H9 (cell line): ENCODE data around the gene NDC80. TPM values are rescaled to one million over a fixed set of nuclear protein-coding genes. Genes with fewer than 3 reads are reported as not detected.

Experiments
- DNase-seq: peaks from one replicate; pipeline ENCODE4 v3.0.0-alpha.2; 2017
- H2AFZ ChIP-seq: one replicate; pipeline ENCODE4 v1.6.1; 2013; ENCODE audit warnings: mild to moderate bottlenecking, low read length, control low read depth, moderate library complexity
- H2AK5ac ChIP-seq: 2 replicates; pipeline ENCODE4 v1.6.1; 2013; ENCODE audit warnings: low read length, control low read depth, mixed read lengths; ENCODE audit not compliant: insufficient read length
- H2BK120ac ChIP-seq: one replicate; pipeline ENCODE4 v1.6.1; 2013; ENCODE audit warnings: low read depth, mild to moderate bottlenecking, low read length, control low read depth, inconsistent platforms; ENCODE audit not compliant: poor library complexity, severe bottlenecking
- H2BK12ac ChIP-seq: 2 replicates; pipeline ENCODE4 v1.6.1; 2013; ENCODE audit warnings: low read length, control low read depth, mixed read lengths, low read depth; ENCODE audit not compliant: insufficient read length
- H2BK15ac ChIP-seq: 2 replicates; pipeline ENCODE4 v1.6.1; 2013; ENCODE audit warnings: low read depth, low read length, control low read depth
- H2BK20ac ChIP-seq: one replicate; pipeline ENCODE4 v1.6.1; 2013; ENCODE audit warnings: low read depth, mild to moderate bottlenecking, low read length, control low read depth, inconsistent platforms; ENCODE audit not compliant: poor library complexity, severe bottlenecking
- H2BK5ac ChIP-seq: 2 replicates; pipeline ENCODE4 v1.6.1; 2013; ENCODE audit warnings: low read length, control low read depth, mixed read lengths; ENCODE audit not compliant: insufficient read length
- H3K14ac ChIP-seq: 2 replicates; pipeline ENCODE4 v1.6.1; 2013; ENCODE audit warnings: low read length, control low read depth; ENCODE audit not compliant: insufficient read depth
- H3K18ac ChIP-seq: 2 replicates; pipeline ENCODE4 v1.6.1; 2013; ENCODE audit warnings: low read depth, mild to moderate bottlenecking, mixed read lengths, low read length, control low read depth; ENCODE audit not compliant: insufficient read length
- H3K23ac ChIP-seq: 2 replicates; pipeline ENCODE4 v1.6.1; 2013; ENCODE audit warnings: low read length, control low read depth, mixed read lengths, low read depth; ENCODE audit not compliant: insufficient read length
- H3K23me2 ChIP-seq: 2 replicates; pipeline ENCODE4 v1.6.1; 2013; ENCODE audit warnings: low read depth, mild to moderate bottlenecking, mixed read lengths, low read length, control low read depth; ENCODE audit not compliant: insufficient read length, poor library complexity, severe bottlenecking
- H3K27ac ChIP-seq: 2 replicates; pipeline ENCODE4 v1.5.1; 2013; ENCODE audit warnings: low read length, control low read depth, mixed read lengths, low read depth; ENCODE audit not compliant: insufficient read length
- H3K27me3 ChIP-seq: 2 replicates; pipeline ENCODE4 v1.6.1; 2013; ENCODE audit warnings: low read length, control low read depth, inconsistent platforms; ENCODE audit not compliant: insufficient read depth
- H3K4ac ChIP-seq: 2 replicates; pipeline ENCODE4 v1.6.1; 2013; ENCODE audit warnings: low read depth, mild to moderate bottlenecking, control low read depth, inconsistent platforms, low read length, moderate library complexity
- H3K4me1 ChIP-seq: 2 replicates; pipeline ENCODE4 v1.6.1; 2013; ENCODE audit warnings: low read length, control low read depth, inconsistent platforms; ENCODE audit not compliant: insufficient read depth
- H3K4me2 ChIP-seq: 2 replicates; pipeline ENCODE4 v1.6.1; 2013; ENCODE audit warnings: low read length, control low read depth, mixed read lengths; ENCODE audit not compliant: insufficient read length, insufficient read depth
- H3K56ac ChIP-seq: 2 replicates; pipeline ENCODE4 v1.6.1; 2013; ENCODE audit warnings: low read depth, mild to moderate bottlenecking, mixed read lengths, low read length, control low read depth; ENCODE audit not compliant: insufficient read length
- H3K79me1 ChIP-seq: 2 replicates; pipeline ENCODE4 v1.6.1; 2013; ENCODE audit warnings: low read depth, mild to moderate bottlenecking, moderate library complexity, low read length, control low read depth, inconsistent platforms; ENCODE audit not compliant: insufficient read depth, poor library complexity, severe bottlenecking
- H3K79me2 ChIP-seq: 2 replicates; pipeline ENCODE4 v1.6.1; 2013; ENCODE audit warnings: low read length, control low read depth, inconsistent platforms; ENCODE audit not compliant: insufficient read depth
- H3K9ac ChIP-seq: 2 replicates; pipeline ENCODE4 v1.6.1; 2013; ENCODE audit warnings: low read length, control low read depth, mixed read lengths; ENCODE audit not compliant: insufficient read length; ENCODE audit errors: extremely low read depth
- H3K9me3 ChIP-seq: one replicate; pipeline ENCODE4 v1.6.1; 2013; ENCODE audit warnings: low read depth, low read length, inconsistent platforms; ENCODE audit not compliant: control insufficient read depth
- H3T11ph ChIP-seq: one replicate; pipeline ENCODE4 v1.6.1; 2013; ENCODE audit warnings: mild to moderate bottlenecking, low read length, control low read depth, inconsistent platforms
- H4K20me1 ChIP-seq: one replicate; pipeline ENCODE4 v1.6.1; 2013; ENCODE audit not compliant: control insufficient read depth, insufficient read length, insufficient read depth
- H4K5ac ChIP-seq: 2 replicates; pipeline ENCODE4 v1.6.1; 2013; ENCODE audit warnings: low read depth, mild to moderate bottlenecking, mixed read lengths, low read length, control low read depth; ENCODE audit not compliant: insufficient read length
- H4K8ac ChIP-seq: replicated peaks from 2 replicates; pipeline ENCODE4 v1.6.1; 2013; ENCODE audit warnings: low read length, control low read depth, mixed read lengths, low read depth; ENCODE audit not compliant: insufficient read length
- H4K91ac ChIP-seq: 2 replicates; pipeline ENCODE4 v1.6.1; 2013; ENCODE audit warnings: low read depth, mild to moderate bottlenecking, moderate library complexity, mixed read lengths, low read length, control low read depth; ENCODE audit not compliant: insufficient read length
- H3K27ac Mint-ChIP-seq, 3 experiments: 2 replicates in 2 of 3; 3 replicates in 1 of 3; pipeline ENCODE4 v1.8.0; 2020 to 2021; ENCODE audit warnings: mixed read lengths in 3 of 3, mild to moderate bottlenecking in 1 of 3, moderate library complexity in 1 of 3
- H3K27me3 Mint-ChIP-seq: 2 replicates; pipeline ENCODE4 v1.8.0; 2021; ENCODE audit warnings: low read depth, mild to moderate bottlenecking, moderate library complexity, mixed read lengths
- H3K36me3 Mint-ChIP-seq, 3 experiments: 2 replicates in 2 of 3; 3 replicates in 1 of 3; pipeline ENCODE4 v1.8.0; 2020 to 2021; ENCODE audit warnings: low read depth in 3 of 3, mixed read lengths in 3 of 3; ENCODE audit not compliant: insufficient read depth in 1 of 3
- H3K4me1 Mint-ChIP-seq, 2 experiments: 2 replicates each; pipeline ENCODE4 v1.8.0; 2020; ENCODE audit warnings: mixed read lengths in 2 of 2
- H3K4me3 Mint-ChIP-seq, 2 experiments: 2 replicates in 1 of 2; 3 replicates in 1 of 2; pipeline ENCODE4 v1.8.0; 2020 to 2021; ENCODE audit warnings: mild to moderate bottlenecking in 2 of 2, mixed read lengths in 2 of 2, moderate library complexity in 1 of 2
- H3K9me3 Mint-ChIP-seq, 2 experiments: 2 replicates in 1 of 2; 3 replicates in 1 of 2; pipeline ENCODE4 v1.8.0; 2020; ENCODE audit warnings: mild to moderate bottlenecking in 2 of 2, mixed read lengths in 2 of 2, moderate library complexity in 1 of 2
- WGBS: extraction: QIAGEN DNeasy Blood & Tissue Kit; methylation state at CpG from one replicate; pipeline ENCODE4 v1.1.7; 2013; ENCODE audit warnings: missing lambda C conversion rate, low lambda C conversion rate, mixed read lengths; ENCODE audit not compliant: insufficient read length; ENCODE audit errors: extremely low coverage; 5-methylcytosine and 5-hydroxymethylcytosine counted together
- total RNA-seq: library from RNA; stranded (reverse); gene quantifications from 2 replicates; pipeline ENCODE4 v1.2.1, GENCODE V29; 2021
- TF ChIP-seq, protein P1 (sequence below): fragments of 200-600 bp; sonication (generic); conservative IDR thresholded peaks from 3 replicates; pipeline ENCODE4 v1.8.0; 2021; ENCODE audit warnings: antibody characterized with exemption, mild to moderate bottlenecking

Gene NDC80
- total RNA-seq, 1 experiment from 2014 or later = 39.5 TPM

DNA sequence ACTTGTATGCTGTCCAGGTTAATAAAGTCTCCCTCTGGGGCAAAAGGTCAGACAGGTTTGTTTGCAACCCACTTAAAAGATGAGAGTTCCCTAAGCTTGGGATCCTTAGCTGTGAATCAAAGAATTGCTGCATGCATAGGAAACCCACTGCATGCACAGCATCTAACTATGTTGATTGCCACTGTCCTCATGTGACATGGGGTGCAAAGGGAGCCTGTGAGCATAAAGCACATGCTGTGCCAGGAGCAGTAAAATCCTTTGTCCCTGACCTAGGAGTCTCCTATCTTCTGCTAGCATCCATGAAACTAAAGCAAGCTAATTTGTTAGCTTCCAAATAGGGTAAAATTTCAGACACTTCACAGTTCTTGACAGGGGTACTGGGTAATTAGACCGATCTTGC is 13.8 kb upstream of the NDC80 start:
- Histone ChIP-seq H3K4ac (no peak overlapping the region), H3K23ac (no peak overlapping the region), H4K20me1 (no peaks in the 10 kb centered on the region), H3K79me2 (no peaks in the 10 kb centered on the region), H3K4me2 (no peak overlapping the region), H3K27me3 (no peaks in the 10 kb centered on the region), H2AK5ac (no peak overlapping the region), H3K14ac (no peak overlapping the region), H2BK15ac (no peak overlapping the region), H4K5ac (no peak overlapping the region), H3K4me1 (no peaks in the 10 kb centered on the region), H2BK120ac (no peak overlapping the region), H3K27ac (no peak overlapping the region), H4K91ac (no peak overlapping the region), H3K9ac (no peak overlapping the region), H2BK12ac (no peak overlapping the region), H2AFZ (no peak overlapping the region), H4K8ac (no peak overlapping the region), H2BK20ac (no peak overlapping the region), H2BK5ac (no peak overlapping the region), H3K9me3 (no peaks in the 10 kb centered on the region), H3K79me1 (no peaks in the 10 kb centered on the region), H3K18ac (no peak overlapping the region), H3K56ac (no peak overlapping the region), H3T11ph (no peak overlapping the region), H3K23me2 (no peaks in the 10 kb centered on the region)
- TF ChIP-seq, protein P1, sequence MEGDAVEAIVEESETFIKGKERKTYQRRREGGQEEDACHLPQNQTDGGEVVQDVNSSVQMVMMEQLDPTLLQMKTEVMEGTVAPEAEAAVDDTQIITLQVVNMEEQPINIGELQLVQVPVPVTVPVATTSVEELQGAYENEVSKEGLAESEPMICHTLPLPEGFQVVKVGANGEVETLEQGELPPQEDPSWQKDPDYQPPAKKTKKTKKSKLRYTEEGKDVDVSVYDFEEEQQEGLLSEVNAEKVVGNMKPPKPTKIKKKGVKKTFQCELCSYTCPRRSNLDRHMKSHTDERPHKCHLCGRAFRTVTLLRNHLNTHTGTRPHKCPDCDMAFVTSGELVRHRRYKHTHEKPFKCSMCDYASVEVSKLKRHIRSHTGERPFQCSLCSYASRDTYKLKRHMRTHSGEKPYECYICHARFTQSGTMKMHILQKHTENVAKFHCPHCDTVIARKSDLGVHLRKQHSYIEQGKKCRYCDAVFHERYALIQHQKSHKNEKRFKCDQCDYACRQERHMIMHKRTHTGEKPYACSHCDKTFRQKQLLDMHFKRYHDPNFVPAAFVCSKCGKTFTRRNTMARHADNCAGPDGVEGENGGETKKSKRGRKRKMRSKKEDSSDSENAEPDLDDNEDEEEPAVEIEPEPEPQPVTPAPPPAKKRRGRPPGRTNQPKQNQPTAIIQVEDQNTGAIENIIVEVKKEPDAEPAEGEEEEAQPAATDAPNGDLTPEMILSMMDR = no peak
- no peak for DNase-seq
- no peak overlapping the region for H3K27ac Mint-ChIP-seq
- H3K36me3 Mint-ChIP-seq = peaks cover 0 to 10% (median 9%) of the 10 kb centered on the region in 3 experiments; a peak in 5 of 7 replicates
- H3K4me1 Mint-ChIP-seq = peaks cover 10 to 11% of the 10 kb centered on the region in 2 experiments
- no CpG with 5 or more reads among the region's 1 CpG for WGBS
- no peaks in the 10 kb centered on the region for H3K27me3 Mint-ChIP-seq
- H3K4me3 Mint-ChIP-seq = no peak overlapping the region
- H3K9me3 Mint-ChIP-seq = no peaks in the 10 kb centered on the region
